SIG-M5 treated with dmso at 0.1 percent for 504 hours (cell line): Measurements from ENCODE around the gene FRY.

Experiments
- DNase-seq: peaks from one replicate; lab custom pipeline; 2025; ENCODE audit not compliant: unreplicated experiment; lab: John Stamatoyannopoulos, UW

The FRY gene

GRCh38 chr13:32164622-32165268 lies 133.2 kb downstream of the FRY start:
- DNase-seq: peak; percentile 77

GRCh38 chr13:32165796-32166195 lies 134.2 kb downstream of the FRY start:
- DNase-seq: peak; percentile 21

DNA sequence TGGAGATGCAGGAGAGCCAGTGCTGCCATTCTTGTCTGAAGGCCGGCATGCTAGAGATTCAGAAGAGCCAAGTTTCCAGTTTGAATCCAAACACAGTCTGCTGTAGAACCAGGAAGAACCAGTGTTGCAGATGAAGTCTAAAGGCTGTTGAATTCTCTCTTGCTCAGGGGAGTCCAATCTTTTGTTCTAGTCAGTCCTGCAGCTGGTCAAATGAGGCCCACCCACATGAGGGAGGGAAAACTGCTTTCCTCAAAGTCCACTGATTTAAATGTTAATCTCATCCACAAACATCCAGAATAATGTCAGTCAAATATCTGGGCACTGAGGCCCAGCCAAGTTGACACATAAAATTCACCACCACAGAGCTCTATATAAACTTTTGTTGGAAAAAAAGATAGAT lies 136.6 kb downstream of the FRY start:
- no peak for DNase-seq

DNA sequence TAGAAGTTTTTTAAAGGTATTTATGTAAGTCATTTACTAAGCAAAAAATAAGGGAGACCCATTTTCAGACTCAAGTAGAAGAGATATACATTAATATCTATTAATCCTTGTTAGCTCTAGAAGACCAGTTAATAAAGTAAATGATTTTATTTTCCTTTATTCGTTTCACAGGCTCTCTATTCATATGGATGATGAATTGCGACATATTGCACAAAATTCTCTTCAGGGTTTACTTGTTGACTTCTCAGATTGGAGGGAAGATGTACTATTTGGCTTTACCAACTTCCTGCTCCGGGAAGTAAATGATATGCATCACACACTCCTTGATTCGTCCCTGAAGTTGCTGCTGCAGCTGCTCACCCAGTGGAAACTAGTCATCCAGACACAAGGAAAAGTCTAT lies 139.3 kb downstream of the FRY start:
- DNase-seq: no peak

GRCh38 chr13:32173881-32174280 lies 142.3 kb downstream of the FRY start:
- DNase-seq: no peak

DNA sequence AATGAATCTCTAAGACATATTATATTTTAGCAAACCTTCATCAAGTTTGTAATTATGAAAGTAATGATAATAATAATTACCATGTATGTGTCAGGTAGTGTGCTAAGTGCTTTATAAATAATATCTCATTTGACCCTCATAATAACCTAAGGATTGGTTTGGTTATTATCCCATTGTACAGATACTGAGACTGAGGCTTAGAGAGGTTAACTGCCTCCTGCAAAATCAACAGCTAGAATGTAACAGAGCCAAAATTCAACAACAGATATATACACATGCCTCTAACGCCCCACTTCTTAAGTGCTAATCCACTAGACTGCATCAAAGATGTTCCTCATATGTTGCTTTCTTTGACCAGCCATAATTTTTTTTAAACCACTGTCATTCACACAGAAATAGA lies 142.8 kb downstream of the FRY start:
- DNase-seq: no peak

DNA sequence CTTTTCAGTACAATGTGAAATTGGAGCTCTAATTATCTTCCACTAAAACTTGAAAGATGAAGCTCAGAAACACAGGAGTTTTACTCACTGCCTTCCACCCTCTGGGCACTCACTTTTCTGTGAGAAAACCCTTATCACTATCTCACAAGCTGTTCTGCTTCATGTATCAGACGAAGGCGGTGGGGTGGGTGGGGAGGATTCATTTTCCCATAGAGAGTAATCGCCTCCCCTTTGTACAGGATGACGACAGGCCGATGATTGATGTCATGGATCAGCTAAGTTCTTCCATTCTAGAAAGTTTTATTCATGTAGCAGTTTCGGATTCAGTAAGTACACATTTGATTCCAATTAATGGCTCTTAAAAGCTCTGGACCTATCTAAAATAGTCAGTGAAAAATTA lies 143.7 kb downstream of the FRY start:
- DNase-seq: no peak

- DNase-seq: no peak
Measured at GRCh38 chr13:32175943-32176342, 144.4 kb downstream of the FRY start.

DNA sequence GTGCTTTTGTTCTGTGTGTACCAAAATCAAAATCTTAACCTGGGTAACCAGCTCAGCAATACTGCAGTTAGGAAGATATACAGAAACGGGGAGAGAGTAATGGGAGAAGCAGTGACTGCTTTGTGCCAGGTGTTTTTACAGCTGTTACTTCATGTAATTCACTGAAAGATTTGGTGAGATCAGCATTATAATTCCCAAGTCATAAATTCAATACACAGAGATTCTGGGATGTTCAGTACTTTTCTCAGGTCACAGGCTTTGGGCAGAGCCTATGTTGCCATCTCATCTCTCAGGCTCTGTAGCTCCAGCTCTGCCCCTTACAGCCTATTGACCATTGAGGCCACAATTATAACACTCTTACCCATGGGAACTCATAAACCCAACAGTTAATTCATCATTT lies 145.1 kb downstream of the FRY start:
- DNase-seq: no peak

- no peak for DNase-seq
Measured at GRCh38 chr13:32178763-32179162, 147.2 kb downstream of the FRY start.

DNA sequence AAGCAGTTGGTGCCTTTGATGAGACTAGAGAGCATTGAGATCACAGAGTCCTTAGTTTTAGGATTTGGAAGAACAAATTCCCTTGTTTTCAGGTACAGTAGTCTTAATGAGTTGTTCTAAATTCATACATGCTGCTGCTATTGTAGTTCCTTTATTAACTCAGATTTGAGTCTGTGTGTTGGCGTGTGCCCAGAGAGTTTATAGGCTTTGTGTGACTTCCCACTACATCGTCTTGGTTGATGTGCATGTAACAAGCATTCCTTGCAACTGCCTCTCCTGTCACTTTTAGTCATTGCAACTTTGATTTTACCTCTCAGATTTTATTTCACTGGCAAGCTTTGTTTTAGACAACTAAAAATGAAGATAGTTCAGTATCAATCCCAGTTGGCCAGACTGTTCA lies 148.1 kb downstream of the FRY start:
- no peak for DNase-seq

- DNase-seq: no peak
Measured at GRCh38 chr13:32187651-32188050, 156.1 kb downstream of the FRY start.

- DNase-seq: no peak
Measured at GRCh38 chr13:32191452-32191998, 160.0 kb downstream of the FRY start.

GRCh38 chr13:32195713-32196112 lies 164.1 kb downstream of the FRY start:
- no peak for DNase-seq

DNA sequence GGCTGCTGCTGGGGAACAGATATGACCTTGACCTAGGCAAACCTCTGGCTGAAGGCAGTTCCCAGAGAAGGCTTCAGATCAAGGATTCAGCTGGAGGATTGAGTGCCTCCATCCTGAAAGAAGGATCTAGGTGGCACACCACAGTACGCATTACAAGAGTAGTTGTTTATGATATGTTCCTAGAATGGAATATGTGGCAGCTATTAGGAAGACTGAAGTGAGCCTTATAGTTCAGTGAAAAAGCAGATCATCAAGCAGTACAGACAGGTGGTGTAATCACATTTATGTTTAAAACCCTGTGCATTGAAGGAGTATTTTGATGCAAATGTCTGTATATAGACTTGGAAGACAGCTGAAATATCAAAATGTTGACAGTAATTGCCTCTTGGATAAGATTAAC lies 167.6 kb downstream of the FRY start:
- no peak for DNase-seq

DNA sequence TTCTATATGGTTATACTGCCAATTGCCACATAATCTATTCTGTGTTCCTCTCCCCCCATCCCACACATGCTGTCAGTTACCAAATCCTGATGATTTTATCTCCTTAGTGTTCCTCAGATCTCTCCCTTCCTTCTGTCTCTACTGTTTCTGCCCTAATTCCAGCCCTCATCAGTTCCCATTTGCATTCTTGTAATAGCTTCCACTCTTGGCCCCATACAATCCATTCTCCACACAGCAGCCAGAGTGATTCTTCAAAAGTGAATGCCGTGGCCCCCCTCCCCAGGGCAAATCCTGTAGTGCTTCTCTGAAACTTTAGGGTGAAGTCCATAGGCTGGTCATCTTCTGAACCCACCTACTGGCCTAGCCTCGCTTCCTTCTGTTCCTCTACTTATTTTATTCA lies 169.2 kb downstream of the FRY start:
- DNase-seq: no peak

- DNase-seq: no peak
Measured at GRCh38 chr13:32201809-32202208, 170.2 kb downstream of the FRY start.

- DNase-seq: no peak
Measured at GRCh38 chr13:32202268-32202667, 170.7 kb downstream of the FRY start.

GRCh38 chr13:32203221-32203620 lies 171.6 kb downstream of the FRY start:
- DNase-seq: no peak

- DNase-seq: no peak
Measured at GRCh38 chr13:32203736-32204135, 172.2 kb downstream of the FRY start.

DNA sequence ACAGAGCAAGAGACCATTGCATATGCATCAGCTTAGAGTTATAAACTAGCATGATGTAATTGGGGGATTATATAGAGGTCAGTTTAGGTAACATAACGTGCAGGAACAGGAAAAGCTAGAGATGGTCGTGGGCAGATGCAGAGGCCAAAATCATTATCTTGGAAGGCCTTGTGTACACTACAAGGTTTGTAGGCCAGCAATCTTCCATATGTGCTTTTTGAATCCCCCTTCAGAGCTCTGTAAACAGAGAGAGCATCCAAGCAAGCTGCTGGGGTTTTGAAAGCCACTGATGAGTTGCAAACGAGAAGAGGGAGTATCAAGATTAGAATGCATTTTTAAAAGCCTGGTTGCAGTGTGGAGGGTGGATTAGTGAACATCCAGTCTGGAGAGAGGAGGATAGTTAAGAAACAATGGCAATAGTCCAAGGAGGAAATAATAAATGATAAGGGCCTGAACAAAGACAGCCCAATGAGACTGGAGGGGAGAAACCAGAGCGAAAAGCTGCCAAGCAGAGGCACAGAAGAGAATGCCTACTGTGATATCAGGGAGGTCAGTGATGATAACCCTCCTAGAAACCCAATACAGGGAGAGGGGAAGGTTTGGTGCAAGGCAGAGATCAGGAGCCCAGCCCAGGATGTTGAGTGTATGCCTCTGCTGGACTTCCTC lies 174.0 kb downstream of the FRY start:
- no peak for DNase-seq

GRCh38 chr13:32206097-32206740 lies 174.6 kb downstream of the FRY start:
- DNase-seq: peak; percentile 24
